GM12873 (cell line): ENCODE results near the gene PLOD3.

Experiments
- CTCF ChIP-seq: IDR thresholded peaks from 2 replicates; pipeline ENCODE4 v1.5.1; 2012; ENCODE audit warnings: low read depth, mild to moderate bottlenecking, moderate library complexity, low read length, control low read depth; ENCODE audit not compliant: insufficient read depth; ENCODE audit errors: missing control alignments

PLOD3 gene

GRCh38 chr7:101186844-101187428, 30.4 kb downstream of the PLOD3 start:
- no peak for TF ChIP-seq CTCF

GRCh38 chr7:101186194-101186593, 31.2 kb downstream of the PLOD3 start:
- TF ChIP-seq CTCF, result no peak

GRCh38 chr7:101185258-101185839, 32.0 kb downstream of the PLOD3 start:
- TF ChIP-seq CTCF, result no peak

GRCh38 chr7:101180130-101180755, 37.1 kb downstream of the PLOD3 start, which contains the start of gene NAT16:
Gene NAT16 (minus strand): TSS chr7:101180293. CDS start chr7:101174807, 5,486 bp downstream.
- TF ChIP-seq CTCF, result no peak

GRCh38 chr7:101179713-101180112, 37.7 kb downstream of the PLOD3 start:
- no peak for TF ChIP-seq CTCF

- no peak for TF ChIP-seq CTCF
Observed at GRCh38 chr7:101179117-101179516, 38.3 kb downstream of the PLOD3 start.

- no peak for TF ChIP-seq CTCF
Observed at GRCh38 chr7:101177644-101178043, 39.7 kb downstream of the PLOD3 start.
